ENCODE results near the gene GNAQ.

GRCh38 chr9:77943057-77943456 is 88.6 kb downstream of the GNAQ start:
- TF ChIP-seq EP300 (IDR thresholded peaks at IDR 0.05) (no peak), POLR2A (IDR thresholded peaks at IDR 0.05) (no peak), POLR2AphosphoS5 (IDR thresholded peaks at IDR 0.05) (no peak)
